IMR-90 (cell line): ENCODE measurements around the gene ZNF579. TPM values are rescaled to one million over a fixed set of nuclear protein-coding genes. Genes with fewer than 3 reads are reported as not detected.

Experiments
- ATAC-seq: fragments of 200-7000 bp; cut with Tn5 transposase; 2 replicates; pipeline ENCODE4 v1.9.1; 2020; ENCODE audit warnings: low read depth, mild to moderate bottlenecking, moderate library complexity
- BruUV-seq: library from RNA; stranded (reverse); fragments of 400-500 nt; replicated peaks from 2 replicates; lab custom pipeline; 2021; lab: Mats Ljungman, UMichigan
- CTCF ChIA-PET: fragments of 300-600 bp; formaldehyde crosslinking; extraction: SDS; loops from one replicate; lab custom pipeline; 2021; ENCODE audit warnings: antibody characterized with exemption; lab: Yijun Ruan, JAX
- POLR2A ChIA-PET: fragments of 300-600 bp; sonication (Branson Sonifier 250); formaldehyde crosslinking; loops from one replicate; lab custom pipeline; 2022; ENCODE audit warnings: antibody characterized with exemption; ENCODE audit not compliant: unreplicated experiment; lab: Charles Lee
- DNase-seq: peaks from one replicate; pipeline ENCODE4 v3.0.0; 2013
- H2AFZ ChIP-seq: replicated peaks from 2 replicates; pipeline ENCODE3; 2013; ENCODE audit warnings: low read length, mild to moderate bottlenecking; ENCODE audit not compliant: poor library complexity
- H2AK5ac ChIP-seq: 2 replicates; pipeline ENCODE4 v1.6.1; 2013; ENCODE audit warnings: low read depth, low read length, inconsistent platforms
- H2AK9ac ChIP-seq: replicated peaks from 2 replicates; pipeline ENCODE3; 2013; ENCODE audit warnings: mild to moderate bottlenecking, low read depth, low read length, moderate library complexity; ENCODE audit not compliant: poor library complexity
- H2BK120ac ChIP-seq: 2 replicates; pipeline ENCODE4 v1.6.1; 2013; ENCODE audit warnings: low read depth, low read length, inconsistent platforms
- H2BK15ac ChIP-seq: 3 replicates; pipeline ENCODE4 v1.6.1; 2013; ENCODE audit warnings: low read depth, low read length, inconsistent platforms
- H2BK20ac ChIP-seq: 2 replicates; pipeline ENCODE4 v1.6.1; 2013; ENCODE audit warnings: low read depth, mild to moderate bottlenecking, inconsistent platforms, low read length, moderate library complexity
- H2BK5ac ChIP-seq: 2 replicates; pipeline ENCODE4 v1.6.1; 2013; ENCODE audit warnings: mild to moderate bottlenecking, low read depth, low read length, inconsistent platforms; ENCODE audit not compliant: poor library complexity, severe bottlenecking
- H3K14ac ChIP-seq: replicated peaks from 2 replicates; pipeline ENCODE4 v1.6.1; 2013; ENCODE audit warnings: low read depth, low read length, inconsistent platforms
- H3K18ac ChIP-seq: 2 replicates; pipeline ENCODE4 v1.6.1; 2013; ENCODE audit warnings: low read depth, low read length, control low read depth
- H3K23ac ChIP-seq: 2 replicates; pipeline ENCODE4 v1.6.1; 2013; ENCODE audit warnings: low read depth, low read length, inconsistent platforms
- H3K27ac ChIP-seq: 2 replicates; pipeline ENCODE4 v1.5.1; 2013; ENCODE audit warnings: mild to moderate bottlenecking, control low read depth, low read length; ENCODE audit not compliant: insufficient read depth
- H3K27me3 ChIP-seq: 2 replicates; pipeline ENCODE4 v1.6.1; 2013; ENCODE audit warnings: low read length; ENCODE audit not compliant: control insufficient read depth, insufficient read depth
- H3K36me3 ChIP-seq: 2 replicates; pipeline ENCODE4 v1.6.1; 2013; ENCODE audit warnings: low read length, mixed read lengths; ENCODE audit not compliant: control insufficient read depth, insufficient read depth
- H3K4ac ChIP-seq: 2 replicates; pipeline ENCODE4 v1.6.1; 2013; ENCODE audit warnings: low read depth, low read length, inconsistent platforms
- H3K4me1 ChIP-seq: 2 replicates; pipeline ENCODE4 v1.6.1; 2013; ENCODE audit warnings: low read length, mixed read lengths; ENCODE audit not compliant: control insufficient read depth, insufficient read depth
- H3K4me2 ChIP-seq: 2 replicates; pipeline ENCODE4 v1.6.1; 2013; ENCODE audit warnings: low read depth, mild to moderate bottlenecking, control low read depth, low read length, moderate library complexity
- H3K4me3 ChIP-seq: 2 replicates; pipeline ENCODE4 v1.5.1; 2013; ENCODE audit warnings: low read depth, mild to moderate bottlenecking, control low read depth, low read length, moderate library complexity; ENCODE audit not compliant: insufficient read depth
- H3K56ac ChIP-seq: 2 replicates; pipeline ENCODE4 v1.6.1; 2013; ENCODE audit warnings: low read length, inconsistent platforms; ENCODE audit not compliant: insufficient read depth; ENCODE audit errors: extremely low read depth
- H3K79me1 ChIP-seq, 2 experiments: 2 replicates each; pipeline ENCODE4 v1.6.1; 2013; ENCODE audit warnings: low read length in 2 of 2, inconsistent platforms in 1 of 2, low read depth in 1 of 2
- H3K9ac ChIP-seq: 2 replicates; pipeline ENCODE4 v1.6.1; 2013; ENCODE audit warnings: low read depth, low read length, control low read depth
- H3K9me1 ChIP-seq: 2 replicates; pipeline ENCODE4 v1.6.1; 2013; ENCODE audit warnings: low read length, inconsistent platforms; ENCODE audit not compliant: insufficient read depth
- H3K9me3 ChIP-seq: 2 replicates; pipeline ENCODE4 v1.6.1; 2013; ENCODE audit warnings: low read length; ENCODE audit not compliant: control insufficient read depth, insufficient read depth
- H4K20me1 ChIP-seq: 2 replicates; pipeline ENCODE4 v1.6.1; 2013; ENCODE audit warnings: low read length, inconsistent platforms; ENCODE audit not compliant: insufficient read depth
- H4K5ac ChIP-seq: 2 replicates; pipeline ENCODE4 v1.6.1; 2013; ENCODE audit warnings: mild to moderate bottlenecking, low read depth, low read length, control low read depth
- H4K8ac ChIP-seq, 2 experiments: 2 replicates each; pipeline ENCODE4 v1.6.1; 2013; ENCODE audit warnings: low read depth in 2 of 2, low read length in 2 of 2, control low read depth in 1 of 2, inconsistent platforms in 1 of 2
- H4K91ac ChIP-seq: 2 replicates; pipeline ENCODE4 v1.6.1; 2013; ENCODE audit warnings: low read depth, low read length, inconsistent platforms; ENCODE audit not compliant: insufficient read depth
- BHLHE40 ChIP-seq: fragments of 150-350 bp; IDR thresholded peaks from 2 replicates; pipeline ENCODE4 v1.6.1; 2016; ENCODE audit warnings: mild to moderate bottlenecking, low read depth, low read length
- CEBPB ChIP-seq: IDR thresholded peaks from 2 replicates; pipeline ENCODE4 v1.6.1; 2012; ENCODE audit warnings: low read depth, low read length, improper control_type of control experiment
- CHD1 ChIP-seq: IDR thresholded peaks from 2 replicates; pipeline ENCODE4 v1.6.1; 2012; ENCODE audit warnings: low read depth, low read length, improper control_type of control experiment
- FOS ChIP-seq: fragments of 150-350 bp; IDR thresholded peaks from 2 replicates; pipeline ENCODE4 v1.6.1; 2016; ENCODE audit warnings: low read depth, low read length
- MAFK ChIP-seq: IDR thresholded peaks from 2 replicates; pipeline ENCODE4 v1.6.1; 2012; ENCODE audit warnings: low read depth, low read length, improper control_type of control experiment
- MAZ ChIP-seq: IDR thresholded peaks from 2 replicates; pipeline ENCODE4 v1.6.1; 2012; ENCODE audit warnings: low read depth, mild to moderate bottlenecking, low read length, improper control_type of control experiment, moderate library complexity, borderline replicate concordance
- MXI1 ChIP-seq: IDR thresholded peaks from 2 replicates; pipeline ENCODE4 v1.6.1; 2012; ENCODE audit warnings: low read depth, mild to moderate bottlenecking, low read length, moderate library complexity, borderline replicate concordance
- NFE2L2 ChIP-seq: fragments of 150-350 bp; IDR thresholded peaks from 2 replicates; pipeline ENCODE4 v1.6.1; 2016; ENCODE audit warnings: low read depth, mild to moderate bottlenecking, low read length
- RAD21 ChIP-seq: IDR thresholded peaks from 2 replicates; pipeline ENCODE4 v1.6.1; 2012; ENCODE audit warnings: low read length, improper control_type of control experiment
- RFX5 ChIP-seq: IDR thresholded peaks from 2 replicates; pipeline ENCODE4 v1.8.0; 2012; ENCODE audit warnings: low read depth, mild to moderate bottlenecking, low read length, moderate library complexity
- SMC3 ChIP-seq: fragments of 150-350 bp; IDR thresholded peaks from 2 replicates; pipeline ENCODE4 v1.6.1; 2016; ENCODE audit warnings: low read depth, mild to moderate bottlenecking, antibody characterized with exemption, low read length, moderate library complexity
- WGBS, 2 experiments: methylation state at CpG; one replicate each; pipeline versions ENCODE4 v1.1.5 to v1.1.7; 2013; ENCODE audit warnings: missing lambda C conversion rate in 2 of 2; ENCODE audit not compliant: insufficient read length in 1 of 2; ENCODE audit errors: extremely low coverage in 2 of 2; 5-methylcytosine and 5-hydroxymethylcytosine counted together
- dilution Hi-C: fragments of 300-500 bp; cut with HindIII; formaldehyde crosslinking; loops from one replicate; pipeline ENCODE4 v1.14.3; 2018; ENCODE audit warnings: low sequenced_read_pairs; ENCODE audit not compliant: unreplicated experiment
- in situ Hi-C: fragments of 300-500 bp; cut with MboI; formaldehyde crosslinking; loops from 3 replicates; pipeline ENCODE4 v1.14.3; 2019; ENCODE audit warnings: low sequenced_read_pairs, inconsistent platforms, mixed read lengths
- intact Hi-C: fragments of 100-400 bp; cut with micrococcal nuclease; formaldehyde crosslinking; loops from 2 replicates; pipeline ENCODE4 v1.10.0; 2022
- polyA plus RNA-seq, 3 experiments: library from polyadenylated mRNA; depleted of rRNA; stranded (reverse); fragments of >200 nt; gene quantifications; 2 replicates each; pipeline ENCODE4 v1.2.3, GENCODE V29; 2012; ENCODE audit warnings: low replicate concordance in 1 of 3
- total RNA-seq: library from RNA; depleted of rRNA; stranded (reverse); fragments of >200 nt; gene quantifications from 2 replicates; pipeline ENCODE4 v1.2.3, GENCODE V29; 2012
- TF ChIP-seq, protein P1 (sequence below): conservative IDR thresholded peaks from 2 replicates; pipeline ENCODE4 v1.5.1; 2012; ENCODE audit warnings: mild to moderate bottlenecking, low read depth, low read length, improper control_type of control experiment
- TF ChIP-seq, protein P2 (sequence below): fragments of 150-350 bp; IDR thresholded peaks from 2 replicates; pipeline ENCODE4 v1.6.1; 2016; ENCODE audit warnings: low read depth, mild to moderate bottlenecking, low read length, moderate library complexity, borderline replicate concordance

ZNF579 gene
- total and polyA plus RNA-seq, 2 of the 4 experiments (the other 2 are of a cell fraction) = 0.54 to 9.0 TPM

DNA sequence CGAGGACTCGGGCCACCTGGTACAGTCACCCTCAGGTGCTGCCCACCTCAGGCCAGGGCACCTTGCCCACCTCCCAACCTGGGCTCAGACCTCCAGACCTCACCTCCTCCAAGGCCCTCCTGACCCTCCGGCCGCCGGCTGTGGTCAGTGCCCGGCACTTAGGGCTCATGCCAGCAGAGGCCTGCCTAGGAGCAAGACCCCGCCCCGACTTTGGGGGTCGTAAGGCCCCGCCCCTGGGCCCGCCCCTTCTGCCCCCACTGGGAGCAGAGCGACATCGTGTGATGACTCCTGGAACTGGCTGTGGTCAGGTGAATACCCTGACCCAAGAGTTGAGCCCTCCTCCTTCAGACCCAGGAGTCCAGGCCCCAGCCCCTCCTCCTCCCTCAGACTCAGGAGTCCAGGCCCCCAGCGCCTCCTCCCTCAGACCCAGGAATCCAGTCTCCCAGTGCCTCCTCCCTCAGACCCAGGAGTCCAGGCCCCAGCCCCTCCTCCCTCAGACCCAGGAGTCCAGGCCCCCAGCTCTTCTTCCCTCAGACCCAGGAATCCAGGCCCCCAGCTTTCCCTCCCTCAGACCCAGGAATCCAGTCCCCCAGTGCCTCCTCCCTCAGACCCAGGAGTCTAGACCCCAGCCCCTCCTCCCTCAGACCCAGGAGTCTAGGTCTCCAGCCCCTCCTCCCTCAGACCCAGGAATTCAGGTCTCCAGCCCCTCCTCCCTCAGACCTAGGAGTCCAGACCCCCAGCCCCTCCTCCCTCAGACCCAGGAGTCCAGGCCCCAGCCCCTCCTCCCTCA lies 43.5 kb downstream of the ZNF579 start, which contains the start of gene SBK2:
TSS of gene SBK2 (minus strand) at position 183 of the 790 bp plus-strand sequence. CDS start 839 bp downstream, outside the sequence.
- H3K27ac ChIP-seq = no peak within 1 kb of the TSS
- no TSS peak for BruUV-seq
- no peaks in the 10 kb centered on the region for H3K9me3 ChIP-seq
- H3K23ac ChIP-seq = no peak within 1 kb of the TSS
- ChIA-PET CTCF (no interaction called here), POLR2A (no interaction called here)
- H2BK20ac ChIP-seq = no peak within 1 kb of the TSS
- H2AK9ac ChIP-seq = peak within 1 kb of the TSS; percentile 61
- no peak within 1 kb of the TSS for H3K56ac ChIP-seq
- H3K4ac ChIP-seq = peak within 1 kb of the TSS; percentile 22
- H3K9me1 ChIP-seq = 0 out of 2 replicates have a peak, but pooled peaks cover 2% of the 10 kb centered on the region
- H2AK5ac ChIP-seq = peak within 1 kb of the TSS; percentile 28; the same call in 1 of the 2 replicates
- H4K5ac ChIP-seq = no peak within 1 kb of the TSS
- no peak within 1 kb of the TSS for H4K91ac ChIP-seq
- DNase-seq (no peak), ATAC-seq (peak; percentile 40)
- H3K14ac ChIP-seq = 0 out of 2 replicates have a peak within 1 kb of the TSS, but pooled peaks have one; percentile 5
- no peaks in the 10 kb centered on the region; the same call in 1 of the 2 replicates for H3K27me3 ChIP-seq
- intact Hi-C loops (loop anchor here (2.0 kb wide), 1 partner anchor 20 kb away; no protein-coding TSS in a partner anchor), in situ Hi-C loops (no loop called here), dilution Hi-C loops (no loop called here)
- no peak within 1 kb of the TSS for H3K4me2 ChIP-seq
- no peak within 1 kb of the TSS for H2BK5ac ChIP-seq
- H3K18ac ChIP-seq = no peak within 1 kb of the TSS
- H2BK120ac ChIP-seq = no peak within 1 kb of the TSS
- no peak within 1 kb of the TSS for H3K9ac ChIP-seq
- H4K20me1 ChIP-seq = no peaks in the 10 kb centered on the region
- H4K8ac ChIP-seq = peak within 1 kb of the TSS; percentile 10 to 33; a peak in 1 of 4 replicates
- no peaks in the 10 kb centered on the region; the same call in 1 of the 2 replicates for H3K4me1 ChIP-seq
- no peak within 1 kb of the TSS for H3K4me3 ChIP-seq
- H2BK15ac ChIP-seq = no peak within 1 kb of the TSS
- no peaks in the 10 kb centered on the region for H3K79me1 ChIP-seq
- H2AFZ ChIP-seq = peak within 1 kb of the TSS; percentile 58
- H3K36me3 ChIP-seq = no peaks in the 10 kb centered on the region
- 14% methylated on average over 6 of the region's 14 CpGs; no CpG with 5 or more reads in 1 of the 2 experiments for whole genome bisulfite sequencing, 2 experiments
- TF ChIP-seq RAD21 (peak; percentile 17; the same call in 1 of the 2 replicates), SMC3 (no peak), MAZ (no peak; the same call in 1 of the 2 replicates), MXI1 (no peak), CEBPB (no peak), RFX5 (peak; percentile 37; the same call in 1 of the 2 replicates), BHLHE40 (no peak), FOS (no peak), CHD1 (no peak), NFE2L2 (no peak), MAFK (no peak)
- TF ChIP-seq, protein P1, sequence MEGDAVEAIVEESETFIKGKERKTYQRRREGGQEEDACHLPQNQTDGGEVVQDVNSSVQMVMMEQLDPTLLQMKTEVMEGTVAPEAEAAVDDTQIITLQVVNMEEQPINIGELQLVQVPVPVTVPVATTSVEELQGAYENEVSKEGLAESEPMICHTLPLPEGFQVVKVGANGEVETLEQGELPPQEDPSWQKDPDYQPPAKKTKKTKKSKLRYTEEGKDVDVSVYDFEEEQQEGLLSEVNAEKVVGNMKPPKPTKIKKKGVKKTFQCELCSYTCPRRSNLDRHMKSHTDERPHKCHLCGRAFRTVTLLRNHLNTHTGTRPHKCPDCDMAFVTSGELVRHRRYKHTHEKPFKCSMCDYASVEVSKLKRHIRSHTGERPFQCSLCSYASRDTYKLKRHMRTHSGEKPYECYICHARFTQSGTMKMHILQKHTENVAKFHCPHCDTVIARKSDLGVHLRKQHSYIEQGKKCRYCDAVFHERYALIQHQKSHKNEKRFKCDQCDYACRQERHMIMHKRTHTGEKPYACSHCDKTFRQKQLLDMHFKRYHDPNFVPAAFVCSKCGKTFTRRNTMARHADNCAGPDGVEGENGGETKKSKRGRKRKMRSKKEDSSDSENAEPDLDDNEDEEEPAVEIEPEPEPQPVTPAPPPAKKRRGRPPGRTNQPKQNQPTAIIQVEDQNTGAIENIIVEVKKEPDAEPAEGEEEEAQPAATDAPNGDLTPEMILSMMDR = peak; percentile 32; the same call in 1 of the 2 replicates
- TF ChIP-seq, protein P2, sequence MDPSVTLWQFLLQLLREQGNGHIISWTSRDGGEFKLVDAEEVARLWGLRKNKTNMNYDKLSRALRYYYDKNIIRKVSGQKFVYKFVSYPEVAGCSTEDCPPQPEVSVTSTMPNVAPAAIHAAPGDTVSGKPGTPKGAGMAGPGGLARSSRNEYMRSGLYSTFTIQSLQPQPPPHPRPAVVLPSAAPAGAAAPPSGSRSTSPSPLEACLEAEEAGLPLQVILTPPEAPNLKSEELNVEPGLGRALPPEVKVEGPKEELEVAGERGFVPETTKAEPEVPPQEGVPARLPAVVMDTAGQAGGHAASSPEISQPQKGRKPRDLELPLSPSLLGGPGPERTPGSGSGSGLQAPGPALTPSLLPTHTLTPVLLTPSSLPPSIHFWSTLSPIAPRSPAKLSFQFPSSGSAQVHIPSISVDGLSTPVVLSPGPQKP = no peak
